ENCODE results near the gene KIFC1. TPM values are rescaled to one million over a fixed set of nuclear protein-coding genes. Genes with fewer than 3 reads are reported as not detected.

KIFC1 gene
- total RNA-seq, 2 donors from 2014 or later, result 52.9 to 115 TPM

GRCh38 chr6:33429750-33430052, 38.1 kb downstream of the KIFC1 start:
- no peaks in the 10 kb centered on the region for H3K36me3 Mint-ChIP-seq
- peak overlapping the region; percentile 94 for H3K4me3 Mint-ChIP-seq
- H3K27ac Mint-ChIP-seq, result peak overlapping the region; percentile 81 to 89
- no peak for DNase-seq (ENCODE audit: low spot score)
- ATAC-seq, result no peak
- peaks cover 70 to 76% of the 10 kb centered on the region in 2 donors for H3K4me1 Mint-ChIP-seq (ENCODE audit: low read depth in 2 of 2)
- H3K27me3 Mint-ChIP-seq, result no peaks in the 10 kb centered on the region
- no peaks in the 10 kb centered on the region for H3K9me3 Mint-ChIP-seq

- peak overlapping the region; percentile 81 to 89 for H3K27ac Mint-ChIP-seq
Observed at GRCh38 chr6:33430334-33430733, 38.7 kb downstream of the KIFC1 start.

GRCh38 chr6:33430991-33431879, 39.6 kb downstream of the KIFC1 start:
- ATAC-seq (peak; percentile 82 to 87), DNase-seq (ENCODE audit: low spot score) (peak; percentile 86)
- H3K27ac Mint-ChIP-seq, result peak overlapping the region; percentile 81 to 89
- no peaks in the 10 kb centered on the region for H3K27me3 Mint-ChIP-seq
- peak overlapping the region; percentile 94 for H3K4me3 Mint-ChIP-seq
- no peaks in the 10 kb centered on the region for H3K9me3 Mint-ChIP-seq
- no peaks in the 10 kb centered on the region for H3K36me3 Mint-ChIP-seq
- peaks cover 59 to 65% of the 10 kb centered on the region in 2 donors for H3K4me1 Mint-ChIP-seq (ENCODE audit: low read depth in 2 of 2)

More at GRCh38 chr6:33430334-33430733, 38.7 kb downstream of the KIFC1 start:
- no peak for DNase-seq (ENCODE audit: low spot score)
- no peaks in the 10 kb centered on the region for H3K36me3 Mint-ChIP-seq
- H3K9me3 Mint-ChIP-seq, result no peaks in the 10 kb centered on the region
- H3K27me3 Mint-ChIP-seq, result no peaks in the 10 kb centered on the region
- H3K4me1 Mint-ChIP-seq (ENCODE audit: low read depth in 2 of 2), result peaks cover 63 to 70% of the 10 kb centered on the region in 2 donors
- ATAC-seq, result no peak
- peak overlapping the region; percentile 94 for H3K4me3 Mint-ChIP-seq

- no peaks in the 10 kb centered on the region for H3K27me3 Mint-ChIP-seq
- H3K4me1 Mint-ChIP-seq (ENCODE audit: low read depth in 2 of 2), result peaks cover 54 to 59% of the 10 kb centered on the region in 2 donors
- no peak for DNase-seq (ENCODE audit: low spot score)
- H3K36me3 Mint-ChIP-seq, result no peaks in the 10 kb centered on the region
- peak overlapping the region; percentile 7 to 9 for H3K27ac Mint-ChIP-seq
- ATAC-seq, result no peak
- peak overlapping the region; percentile 24 for H3K4me3 Mint-ChIP-seq
- H3K9me3 Mint-ChIP-seq, result no peaks in the 10 kb centered on the region
Observed at GRCh38 chr6:33431880-33432541, 40.4 kb downstream of the KIFC1 start.

GRCh38 chr6:33432546-33432945, 40.9 kb downstream of the KIFC1 start:
- Mint-ChIP-seq H3K27me3 (no peaks in the 10 kb centered on the region), H3K36me3 (peaks cover 4% of the 10 kb centered on the region), H3K4me1 (ENCODE audit: low read depth in 2 of 2) (peaks cover 49 to 53% of the 10 kb centered on the region in 2 donors), H3K4me3 (peak overlapping the region; percentile 24), H3K9me3 (no peaks in the 10 kb centered on the region), H3K27ac (peak overlapping the region; percentile 7 to 9)
- ATAC-seq (no peak), DNase-seq (ENCODE audit: low spot score) (no peak)

- DNase-seq (ENCODE audit: low spot score) (no peak), ATAC-seq (no peak)
- H3K36me3 Mint-ChIP-seq, result peaks cover 6% of the 10 kb centered on the region
- H3K9me3 Mint-ChIP-seq, result no peaks in the 10 kb centered on the region
- H3K4me3 Mint-ChIP-seq, result peak overlapping the region; percentile 24
- peak overlapping the region; percentile 7 to 9 for H3K27ac Mint-ChIP-seq
- H3K4me1 Mint-ChIP-seq (ENCODE audit: low read depth in 2 of 2), result peaks cover 49 to 52% of the 10 kb centered on the region in 2 donors
- no peaks in the 10 kb centered on the region for H3K27me3 Mint-ChIP-seq
Observed at GRCh38 chr6:33433001-33433543, 41.4 kb downstream of the KIFC1 start.

- Mint-ChIP-seq H3K9me3 (no peaks in the 10 kb centered on the region), H3K27me3 (no peaks in the 10 kb centered on the region), H3K36me3 (peaks cover 6% of the 10 kb centered on the region), H3K27ac (no peak overlapping the region), H3K4me3 (no peak overlapping the region), H3K4me1 (ENCODE audit: low read depth in 2 of 2) (peaks cover 45 to 48% of the 10 kb centered on the region in 2 donors)
- no peak for ATAC-seq
- no peak for DNase-seq (ENCODE audit: low spot score)
Observed at GRCh38 chr6:33433544-33434191, 42.0 kb downstream of the KIFC1 start.

- H3K27ac Mint-ChIP-seq, result no peak overlapping the region
- H3K36me3 Mint-ChIP-seq, result peaks cover 11% of the 10 kb centered on the region
- DNase-seq (ENCODE audit: low spot score), result no peak
- H3K27me3 Mint-ChIP-seq, result no peaks in the 10 kb centered on the region
- no peak overlapping the region for H3K4me3 Mint-ChIP-seq
- ATAC-seq, result no peak
- peaks cover 33 to 39% of the 10 kb centered on the region in 2 donors for H3K4me1 Mint-ChIP-seq (ENCODE audit: low read depth in 2 of 2)
- H3K9me3 Mint-ChIP-seq, result no peaks in the 10 kb centered on the region
Observed at GRCh38 chr6:33434961-33435360, 43.3 kb downstream of the KIFC1 start.

- Mint-ChIP-seq H3K36me3 (peaks cover 11% of the 10 kb centered on the region), H3K27me3 (no peaks in the 10 kb centered on the region), H3K4me1 (ENCODE audit: low read depth in 2 of 2) (peaks cover 17 to 18% of the 10 kb centered on the region in 2 donors), H3K9me3 (no peaks in the 10 kb centered on the region), H3K27ac (no peak overlapping the region), H3K4me3 (no peak overlapping the region)
- no peak for DNase-seq (ENCODE audit: low spot score)
- no peak for ATAC-seq
Observed at GRCh38 chr6:33437666-33438065, 46.0 kb downstream of the KIFC1 start.

- H3K4me3 Mint-ChIP-seq, result no peak overlapping the region
- H3K9me3 Mint-ChIP-seq, result no peaks in the 10 kb centered on the region
- ATAC-seq (no peak), DNase-seq (ENCODE audit: low spot score) (no peak)
- peaks cover 6 to 11% of the 10 kb centered on the region in 2 donors for H3K4me1 Mint-ChIP-seq (ENCODE audit: low read depth in 2 of 2)
- H3K27me3 Mint-ChIP-seq, result no peaks in the 10 kb centered on the region
- H3K36me3 Mint-ChIP-seq, result peaks cover 11% of the 10 kb centered on the region
- peak overlapping the region; percentile 3 to 8 for H3K27ac Mint-ChIP-seq
Observed at GRCh38 chr6:33438978-33439594, 47.5 kb downstream of the KIFC1 start.

- ATAC-seq (no peak), DNase-seq (ENCODE audit: low spot score) (no peak)
- Mint-ChIP-seq H3K27me3 (no peaks in the 10 kb centered on the region), H3K4me1 (ENCODE audit: low read depth in 2 of 2) (peaks cover 4 to 9% of the 10 kb centered on the region in 2 donors), H3K36me3 (peaks cover 11% of the 10 kb centered on the region), H3K27ac (peak overlapping the region in 1 of 2 donors; percentile 3), H3K4me3 (no peak overlapping the region), H3K9me3 (no peaks in the 10 kb centered on the region)
Observed at GRCh38 chr6:33439956-33440648, 48.5 kb downstream of the KIFC1 start.

- peaks cover 4 to 9% of the 10 kb centered on the region in 2 donors for H3K4me1 Mint-ChIP-seq (ENCODE audit: low read depth in 2 of 2)
- H3K27me3 Mint-ChIP-seq, result no peaks in the 10 kb centered on the region
- no peak overlapping the region for H3K27ac Mint-ChIP-seq
- peaks cover 11% of the 10 kb centered on the region for H3K36me3 Mint-ChIP-seq
- DNase-seq (ENCODE audit: low spot score) (no peak), ATAC-seq (no peak)
- H3K9me3 Mint-ChIP-seq, result no peaks in the 10 kb centered on the region
- H3K4me3 Mint-ChIP-seq, result no peak overlapping the region
Observed at GRCh38 chr6:33440649-33441309, 49.2 kb downstream of the KIFC1 start.
